Non-pigmented ciliary epithelial cell (primary cell): Measurements from ENCODE around the gene DNPH1.

Experiments
- DNase-seq: peaks from one replicate; pipeline ENCODE4 v3.0.0-alpha.2; 2010; ENCODE audit warnings: low read depth

Gene DNPH1

GRCh38 chr6:43228951-43229802, at the start of gene DNPH1:
Gene DNPH1 (minus strand): TSS chr6:43229481. CDS start chr6:43229456, 25 bp downstream.
- no peak for DNase-seq

GRCh38 chr6:43278524-43279078, 49.3 kb upstream of the DNPH1 start:
- peak; percentile 6 for DNase-seq

- DNase-seq, result no peak
Observed at GRCh38 chr6:43277643-43278523, 48.6 kb upstream of the DNPH1 start.

GRCh38 chr6:43277306-43277642, 48.0 kb upstream of the DNPH1 start:
- DNase-seq, result no peak

GRCh38 chr6:43276577-43277305, 47.5 kb upstream of the DNPH1 start:
- DNase-seq, result no peak

GRCh38 chr6:43275801-43276576, 46.7 kb upstream of the DNPH1 start:
- no peak for DNase-seq

GRCh38 chr6:43274916-43275597, 45.8 kb upstream of the DNPH1 start:
- no peak for DNase-seq

- no peak for DNase-seq
Observed at GRCh38 chr6:43274127-43274915, 45.0 kb upstream of the DNPH1 start.

- no peak for DNase-seq
Observed at GRCh38 chr6:43273707-43274106, 44.4 kb upstream of the DNPH1 start.

- no peak for DNase-seq
Observed at GRCh38 chr6:43271944-43272343, 42.7 kb upstream of the DNPH1 start.

GRCh38 chr6:43271103-43271815, 42.0 kb upstream of the DNPH1 start:
- no peak for DNase-seq

GRCh38 chr6:43269273-43270007, 40.2 kb upstream of the DNPH1 start:
- no peak for DNase-seq

- DNase-seq, result no peak
Observed at GRCh38 chr6:43268782-43269272, 39.5 kb upstream of the DNPH1 start.

GRCh38 chr6:43268355-43268700, 39.0 kb upstream of the DNPH1 start:
- no peak for DNase-seq

- no peak for DNase-seq
Observed at GRCh38 chr6:43267619-43268354, 38.5 kb upstream of the DNPH1 start.

GRCh38 chr6:43265564-43265963, 36.3 kb upstream of the DNPH1 start:
- no peak for DNase-seq

- DNase-seq, result no peak
Observed at GRCh38 chr6:43264599-43265145, 35.4 kb upstream of the DNPH1 start.
